ENCODE results near the gene CYLD.

The CYLD gene

DNA sequence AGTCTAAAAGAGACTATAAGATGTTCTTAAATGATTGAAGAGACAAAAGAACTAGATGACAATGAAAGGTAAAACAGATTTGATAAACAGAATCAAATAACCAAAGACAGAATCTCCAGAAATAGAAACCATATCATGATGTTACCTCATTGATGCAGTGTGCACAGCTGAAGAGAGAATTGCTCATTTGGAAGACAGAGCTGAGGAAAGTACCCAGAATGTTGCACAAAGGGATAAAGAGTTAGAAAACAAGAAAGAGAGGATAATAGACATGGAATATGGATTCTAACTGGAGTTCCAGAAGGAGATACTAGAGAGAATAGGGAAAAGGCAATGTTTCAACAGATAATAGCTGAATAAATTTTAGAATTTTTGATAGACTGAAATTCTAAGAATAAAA, 47.9 kb downstream of the CYLD start:
- no peak for DNase-seq

DNA sequence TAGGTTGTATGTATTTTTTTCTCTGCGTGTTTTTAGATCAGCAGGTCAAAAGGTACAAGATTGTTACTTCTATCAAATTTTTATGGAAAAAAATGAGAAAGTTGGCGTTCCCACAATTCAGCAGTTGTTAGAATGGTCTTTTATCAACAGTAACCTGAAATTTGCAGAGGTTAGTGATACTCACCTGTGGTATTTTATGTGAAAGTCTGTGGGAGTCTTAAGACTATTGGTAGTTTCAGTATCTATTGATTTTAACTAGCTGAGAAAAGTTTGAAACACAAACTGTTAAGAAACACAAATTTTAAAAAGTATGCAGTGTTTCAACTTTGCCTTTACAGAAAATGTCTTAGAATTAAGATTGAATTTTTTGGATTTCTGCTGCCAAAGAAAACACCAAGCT, 49.6 kb downstream of the CYLD start:
- DNase-seq, result no peak

DNA sequence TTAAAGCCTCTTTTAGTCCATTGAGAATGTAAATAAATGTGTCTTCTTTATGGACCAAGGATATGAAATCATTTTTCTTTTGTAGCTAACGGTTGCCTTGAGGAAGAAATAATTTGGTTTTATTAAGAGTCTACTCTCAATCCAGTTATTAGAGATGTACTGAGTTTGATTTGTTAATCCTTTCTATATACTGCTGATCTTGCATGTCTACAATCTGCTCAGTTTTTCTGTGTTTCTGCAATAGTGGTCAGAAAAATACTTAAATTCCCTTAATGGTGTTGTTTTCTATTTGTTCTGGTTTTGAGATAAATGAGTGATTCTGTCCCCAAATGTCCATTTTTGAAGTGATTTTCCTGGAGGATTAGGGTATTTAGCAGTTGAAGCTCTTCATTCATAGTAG, 54.9 kb downstream of the CYLD start:
- no peak for DNase-seq

DNA sequence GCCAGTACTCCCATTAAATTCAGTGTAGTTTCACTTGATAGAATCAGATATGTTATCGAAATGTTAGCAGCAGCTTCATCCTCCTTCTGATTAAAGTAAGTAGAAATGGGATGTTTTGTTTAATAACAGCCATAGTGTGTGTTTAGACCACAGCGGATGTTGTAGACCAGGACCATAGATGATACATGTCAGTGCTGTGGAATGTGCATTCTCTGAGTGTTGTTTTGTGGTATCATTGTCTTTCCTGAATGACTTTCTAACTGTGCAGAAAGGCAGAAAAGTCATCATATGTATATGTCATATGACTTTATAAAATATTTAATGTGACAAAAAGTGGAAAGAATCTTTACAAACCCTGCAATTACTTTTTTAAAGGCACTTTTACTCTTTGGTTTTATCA, 55.6 kb downstream of the CYLD start:
- no peak for DNase-seq

DNA sequence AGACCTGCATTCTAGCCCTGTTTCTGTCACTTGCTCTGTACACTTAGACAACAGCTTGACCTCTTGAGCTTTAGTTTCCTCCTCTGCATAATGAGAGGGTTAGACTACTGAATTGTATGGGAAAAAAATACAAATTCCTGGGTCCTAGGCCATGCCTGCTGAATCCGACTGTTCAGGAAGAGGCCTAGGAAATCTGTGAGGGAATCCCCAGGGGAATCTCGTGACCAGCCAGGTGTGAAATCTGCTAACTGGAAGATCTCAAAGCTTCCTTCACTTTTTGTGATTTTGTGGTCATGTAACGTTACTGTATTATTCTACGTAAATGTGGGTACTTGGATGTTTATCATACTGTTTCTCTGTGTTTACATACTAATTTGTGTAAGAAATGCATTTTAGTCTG, 58.2 kb downstream of the CYLD start:
- DNase-seq, result no peak

GRCh38 chr16:50801036-50801435, 59.1 kb downstream of the CYLD start:
- no peak for DNase-seq

GRCh38 chr16:50802000-50802399, 60.1 kb downstream of the CYLD start:
- DNase-seq, result no peak

- DNase-seq, result no peak
Observed at GRCh38 chr16:50802961-50803360, 61.1 kb downstream of the CYLD start.

- DNase-seq, result no peak
Observed at GRCh38 chr16:50804290-50804907, 62.5 kb downstream of the CYLD start.

GRCh38 chr16:50806099-50807062, 64.5 kb downstream of the CYLD start:
- peak; percentile 75 for DNase-seq

DNA sequence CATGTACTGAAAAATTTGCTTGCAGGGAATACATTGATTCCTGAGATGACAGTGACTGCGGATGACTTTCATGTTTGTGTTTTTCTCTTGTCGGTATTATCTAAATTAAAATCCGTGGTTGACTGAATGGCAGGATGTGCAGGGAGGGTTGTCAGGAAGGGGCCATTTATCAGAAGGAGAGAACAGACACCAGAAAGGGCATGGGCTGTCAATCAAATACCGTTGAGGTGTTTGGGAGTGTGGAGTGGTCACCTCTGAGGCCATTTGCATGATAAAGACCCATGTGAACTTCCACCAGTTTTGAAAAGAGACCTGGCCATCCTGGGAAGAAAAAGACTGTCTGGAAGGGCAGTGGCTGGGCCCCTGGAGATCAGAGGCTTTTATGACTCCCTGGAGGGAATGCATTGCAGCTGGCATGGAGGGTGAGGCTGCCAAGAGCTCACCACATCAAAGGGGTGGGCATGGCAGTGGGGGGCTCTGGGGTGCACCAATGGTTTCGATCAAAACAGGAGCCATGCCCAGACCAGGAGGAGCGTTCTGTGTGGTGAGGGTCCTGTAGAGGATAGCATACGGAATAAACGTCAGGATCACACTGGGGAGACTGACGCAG, 67.1 kb downstream of the CYLD start:
- DNase-seq, result no peak

- DNase-seq, result no peak
Observed at GRCh38 chr16:50809561-50809960, 67.7 kb downstream of the CYLD start.

DNA sequence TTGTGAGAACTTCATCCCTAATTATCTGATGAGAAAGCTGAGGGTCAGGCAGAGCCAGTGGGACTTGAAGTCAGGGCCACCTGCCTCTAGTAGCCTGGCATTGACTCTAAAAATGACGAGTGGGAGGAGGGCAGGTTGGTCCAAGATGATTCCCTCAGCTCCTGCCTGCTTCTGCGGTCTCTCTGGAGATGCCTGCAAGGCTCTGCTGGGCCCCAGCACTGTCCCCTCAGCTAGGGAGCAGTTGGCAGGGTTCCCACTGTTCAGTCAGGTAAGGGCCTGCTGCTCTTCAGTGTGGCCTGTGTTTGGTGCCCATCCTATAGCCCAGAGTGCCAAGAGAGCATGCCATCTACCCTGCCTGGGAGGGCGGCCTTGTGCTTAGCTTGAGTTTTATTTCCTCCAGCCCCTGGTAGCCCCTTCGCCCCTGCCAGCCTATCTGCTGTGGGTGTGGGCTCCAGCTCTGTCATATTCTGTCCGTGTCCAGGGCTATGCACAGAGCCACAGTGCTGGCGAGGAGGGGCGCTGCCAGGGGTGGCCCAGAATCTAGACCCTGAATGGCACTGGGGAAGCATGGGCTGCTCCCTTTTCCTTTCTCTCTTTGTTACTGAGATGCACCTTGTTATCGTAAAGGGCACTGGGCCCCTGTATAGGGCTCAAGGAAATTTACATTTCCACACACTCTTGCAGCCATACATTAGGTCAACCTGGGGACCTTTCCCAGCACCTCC, 68.5 kb downstream of the CYLD start:
- DNase-seq, result no peak

DNA sequence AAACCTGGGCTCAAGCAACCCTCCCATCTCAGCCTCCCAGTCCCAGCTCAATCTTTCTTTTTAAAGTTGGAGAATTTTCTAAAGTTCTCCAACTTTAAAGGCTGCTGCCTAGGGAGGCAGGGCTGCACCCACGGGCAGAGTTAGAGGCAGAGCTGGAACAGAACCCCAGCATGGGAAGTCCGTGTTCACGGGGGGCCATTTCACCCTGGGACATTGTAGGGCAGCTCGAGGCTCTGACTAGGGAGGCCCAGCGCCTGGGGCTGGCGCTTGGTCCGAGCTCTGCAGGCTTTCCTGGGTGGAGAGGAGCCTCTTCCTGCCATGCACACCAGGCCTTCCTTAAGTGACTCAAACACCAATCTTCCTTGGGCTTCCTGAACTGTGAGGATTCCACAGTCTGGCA, 70.2 kb downstream of the CYLD start:
- DNase-seq, result no peak

DNA sequence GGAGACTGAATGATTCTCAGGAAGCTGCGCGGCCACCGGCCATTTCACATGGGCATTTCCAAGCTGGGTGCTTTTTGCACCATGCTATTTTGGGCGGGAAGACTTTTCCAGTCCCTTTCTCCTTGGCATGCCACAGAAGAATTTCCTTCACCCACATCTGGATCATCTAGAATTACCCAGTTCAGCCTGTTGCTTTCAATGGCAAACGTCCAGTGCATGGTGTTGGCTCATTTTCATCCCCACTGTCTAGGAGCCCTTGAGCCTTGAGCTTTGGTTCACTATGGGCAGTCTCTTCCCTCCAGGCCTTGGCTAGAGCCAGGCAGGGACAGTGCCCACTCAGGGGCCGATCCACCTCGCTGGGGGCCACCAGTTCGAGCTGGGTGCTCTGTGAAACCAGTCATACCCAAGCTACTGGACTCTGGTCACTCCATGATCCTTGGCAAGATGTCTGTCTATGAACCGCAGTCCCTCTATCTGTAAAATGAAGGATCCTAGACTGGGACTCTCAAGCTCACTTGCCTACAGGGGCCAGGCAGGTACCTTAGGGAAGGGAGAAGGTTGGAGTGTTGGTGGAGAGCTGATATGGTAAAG, 71.1 kb downstream of the CYLD start:
- no peak for DNase-seq

DNA sequence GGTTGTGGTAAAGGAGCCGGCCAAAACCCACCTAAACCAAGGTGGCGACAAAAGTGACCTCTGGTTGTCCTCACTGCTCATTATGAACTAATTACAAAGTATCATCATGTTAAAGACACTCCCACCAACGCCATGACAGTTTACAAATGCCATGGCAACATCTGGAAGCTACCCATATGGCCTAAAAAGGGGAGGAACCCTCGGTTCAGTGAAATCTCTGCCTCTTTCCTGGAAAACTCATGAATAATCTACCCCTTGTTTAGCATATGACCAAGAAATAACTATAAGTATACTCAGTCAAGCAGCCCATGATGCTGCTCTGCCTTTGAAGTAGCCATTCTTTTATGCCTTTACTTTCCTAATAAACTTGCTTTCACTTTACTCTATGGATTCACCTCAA, 72.2 kb downstream of the CYLD start:
- DNase-seq, result no peak

GRCh38 chr16:50814541-50814940, 72.7 kb downstream of the CYLD start:
- no peak for DNase-seq

- DNase-seq, result no peak
Observed at GRCh38 chr16:50815382-50815781, 73.5 kb downstream of the CYLD start.

DNA sequence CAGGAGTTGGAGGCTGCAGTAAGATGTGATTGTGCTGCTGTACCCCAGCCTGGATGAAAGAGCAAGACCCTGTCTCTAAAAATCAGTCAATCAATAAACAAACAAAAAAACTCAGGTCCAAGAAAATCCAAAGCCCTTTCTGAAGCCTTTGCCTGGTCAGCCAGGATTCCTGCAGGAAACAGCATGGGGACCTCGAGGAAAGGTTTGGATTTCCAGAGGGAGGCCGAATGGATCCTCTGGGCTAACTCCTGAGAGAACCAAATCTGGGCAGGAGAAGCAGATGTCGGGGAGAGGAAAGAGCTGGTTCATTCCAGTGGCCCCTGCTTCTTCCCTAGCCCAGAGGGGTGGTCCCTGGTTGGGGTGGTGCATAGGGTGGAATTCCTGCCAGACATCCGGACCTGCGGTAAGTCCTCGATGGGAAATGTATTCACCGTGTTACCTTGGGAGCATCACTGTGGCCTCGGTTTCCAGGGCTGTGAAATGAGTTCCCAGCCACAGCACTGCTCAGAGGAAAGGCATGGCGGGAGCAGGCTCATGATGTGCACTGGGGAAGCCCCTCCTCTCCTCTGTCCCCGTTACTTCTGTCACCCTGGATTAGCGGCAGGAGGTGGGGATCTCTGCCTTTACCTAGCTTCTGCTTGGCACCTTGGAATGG, 75.1 kb downstream of the CYLD start:
- no peak for DNase-seq

DNA sequence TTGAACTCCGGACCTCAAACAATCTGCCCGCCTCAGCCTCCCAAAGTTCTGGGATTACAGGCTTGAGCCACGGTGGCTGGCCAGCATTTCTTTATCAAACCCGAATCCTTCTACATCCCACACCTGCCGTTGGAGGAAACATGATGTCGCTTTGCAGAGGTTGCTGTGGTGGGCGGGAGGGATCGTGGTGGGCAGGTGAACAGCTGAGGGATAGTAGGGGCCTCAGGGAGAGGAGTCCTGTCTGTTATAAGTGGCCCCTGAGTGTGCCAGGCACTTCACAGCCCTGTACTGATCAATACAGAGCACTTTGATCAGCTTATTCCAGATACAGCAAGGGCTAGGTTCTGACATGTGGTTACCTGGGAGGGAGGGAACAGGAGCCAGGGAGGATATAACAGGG, 76.5 kb downstream of the CYLD start:
- no peak for DNase-seq

- no peak for DNase-seq
Observed at GRCh38 chr16:50819706-50820105, 77.8 kb downstream of the CYLD start.

GRCh38 chr16:50820225-50820624, 78.3 kb downstream of the CYLD start:
- no peak for DNase-seq

All from activated CD4-positive, CD25-positive, alpha-beta regulatory T cell treated with anti-CD3 and anti-CD28 coated beads, Interleukin-2, amount 50 U/mL, for 72 hours (primary cell).